Endodermal cell (in vitro differentiated cells): ENCODE measurements around the gene C5orf63. TPM values are rescaled to one million over a fixed set of nuclear protein-coding genes. Genes with fewer than 3 reads are reported as not detected.

Experiments
- DNase-seq: peaks from one replicate; pipeline ENCODE4 v3.0.0-alpha.2; 2017
- H3K27ac ChIP-seq: 2 replicates; pipeline ENCODE4 v1.5.1; 2013; ENCODE audit warnings: mild to moderate bottlenecking, low read depth, low read length, moderate library complexity
- H3K27me3 ChIP-seq: 2 replicates; pipeline ENCODE4 v1.6.1; 2013; ENCODE audit warnings: mild to moderate bottlenecking, low read length, moderate library complexity; ENCODE audit not compliant: insufficient read depth, control insufficient read depth, poor library complexity, severe bottlenecking
- H3K36me3 ChIP-seq: 2 replicates; pipeline ENCODE4 v1.7.0; 2013; ENCODE audit warnings: mild to moderate bottlenecking, low read length, moderate library complexity; ENCODE audit not compliant: control insufficient read depth, insufficient read depth
- H3K4me1 ChIP-seq: one replicate; pipeline ENCODE4 v1.7.0; 2013; ENCODE audit warnings: low read length; ENCODE audit not compliant: control insufficient read depth, insufficient read depth
- H3K4me3 ChIP-seq: 2 replicates; pipeline ENCODE4 v1.5.1; 2013; ENCODE audit warnings: mild to moderate bottlenecking, low read length, moderate library complexity
- H3K9ac ChIP-seq: 2 replicates; pipeline ENCODE4 v1.6.1; 2013; ENCODE audit warnings: mild to moderate bottlenecking, low read length, moderate library complexity; ENCODE audit not compliant: poor library complexity, severe bottlenecking; ENCODE audit errors: extremely low read depth
- H3K9me3 ChIP-seq: 2 replicates; pipeline ENCODE4 v1.6.1; 2013; ENCODE audit warnings: mild to moderate bottlenecking, low read length, moderate library complexity; ENCODE audit not compliant: control insufficient read depth
- H3K27ac Mint-ChIP-seq: 2 replicates; pipeline ENCODE4 v1.8.0; 2020; ENCODE audit warnings: mixed read lengths
- H3K27me3 Mint-ChIP-seq: 2 replicates; pipeline ENCODE4 v1.8.0; 2021; ENCODE audit warnings: mild to moderate bottlenecking, mixed read lengths; ENCODE audit not compliant: insufficient read depth
- H3K36me3 Mint-ChIP-seq: 2 replicates; pipeline ENCODE4 v1.8.0; 2020; ENCODE audit warnings: low read depth, mixed read lengths
- H3K4me1 Mint-ChIP-seq: 2 replicates; pipeline ENCODE4 v1.8.0; 2020; ENCODE audit warnings: mixed read lengths
- H3K4me3 Mint-ChIP-seq: 2 replicates; pipeline ENCODE4 v1.8.0; 2020; ENCODE audit warnings: mild to moderate bottlenecking, moderate library complexity, mixed read lengths
- H3K9me3 Mint-ChIP-seq: 2 replicates; pipeline ENCODE4 v1.8.0; 2020; ENCODE audit warnings: mild to moderate bottlenecking, mixed read lengths
- WGBS, 2 experiments: methylation state at CpG; one replicate each; pipeline versions ENCODE4 v1.1.5 to v1.1.7; 2013; ENCODE audit warnings: missing lambda C conversion rate in 2 of 2, mixed read lengths in 1 of 2; ENCODE audit not compliant: insufficient coverage in 1 of 2, insufficient read length in 1 of 2; 5-methylcytosine and 5-hydroxymethylcytosine counted together
- total RNA-seq, 2 donors: library from RNA; stranded (reverse); fragmentation: NEBNext Ultra II Directional in 1 of 2; extraction: Animal tissue kit (Norgen Biotek cat#: 25700) in 1 of 2; gene quantifications; 2 replicates in 1 of 2; 3 replicates in 1 of 2; pipeline ENCODE4 v1.2.1, GENCODE V29; 2021
- TF ChIP-seq, protein P1 (sequence below): fragments of 200-600 bp; sonication (generic); conservative IDR thresholded peaks from 2 replicates; pipeline ENCODE4 v1.5.0; 2021; ENCODE audit warnings: antibody characterized with exemption, mild to moderate bottlenecking

Gene C5orf63
- total RNA-seq, 2 donors from 2014 or later, result 0.86 to 9.4 TPM

DNA sequence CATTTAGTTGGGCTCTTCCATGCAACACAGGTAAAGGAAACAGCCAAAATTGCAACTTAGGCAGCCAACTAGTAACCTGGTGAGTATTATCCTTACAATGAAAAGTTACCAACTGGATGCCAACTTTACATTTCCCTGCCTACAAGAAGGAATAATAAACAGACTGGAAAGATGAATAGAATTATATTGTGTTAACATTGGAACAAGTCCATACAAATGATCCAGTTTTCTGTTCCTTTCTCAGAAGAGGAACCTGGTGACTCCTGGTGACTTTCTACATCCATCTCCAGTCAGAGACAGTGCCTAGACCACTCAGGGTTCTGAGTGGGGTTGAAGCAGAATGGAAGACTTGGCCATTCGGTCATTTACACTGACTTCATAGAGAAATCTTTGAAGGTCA lies 63.5 kb downstream of the C5orf63 start:
- H3K4me1 Mint-ChIP-seq, result peaks cover 2% of the 10 kb centered on the region
- H3K36me3 Mint-ChIP-seq, result no peaks in the 10 kb centered on the region
- no peak overlapping the region for H3K27ac Mint-ChIP-seq
- Histone ChIP-seq H3K4me3 (no peak overlapping the region), H3K36me3 (no peaks in the 10 kb centered on the region), H3K27me3 (no peaks in the 10 kb centered on the region), H3K9me3 (no peaks in the 10 kb centered on the region), H3K4me1 (no peaks in the 10 kb centered on the region), H3K9ac (no peak overlapping the region), H3K27ac (no peak overlapping the region)
- no peak overlapping the region for H3K4me3 Mint-ChIP-seq
- no peaks in the 10 kb centered on the region for H3K9me3 Mint-ChIP-seq
- TF ChIP-seq, protein P1, sequence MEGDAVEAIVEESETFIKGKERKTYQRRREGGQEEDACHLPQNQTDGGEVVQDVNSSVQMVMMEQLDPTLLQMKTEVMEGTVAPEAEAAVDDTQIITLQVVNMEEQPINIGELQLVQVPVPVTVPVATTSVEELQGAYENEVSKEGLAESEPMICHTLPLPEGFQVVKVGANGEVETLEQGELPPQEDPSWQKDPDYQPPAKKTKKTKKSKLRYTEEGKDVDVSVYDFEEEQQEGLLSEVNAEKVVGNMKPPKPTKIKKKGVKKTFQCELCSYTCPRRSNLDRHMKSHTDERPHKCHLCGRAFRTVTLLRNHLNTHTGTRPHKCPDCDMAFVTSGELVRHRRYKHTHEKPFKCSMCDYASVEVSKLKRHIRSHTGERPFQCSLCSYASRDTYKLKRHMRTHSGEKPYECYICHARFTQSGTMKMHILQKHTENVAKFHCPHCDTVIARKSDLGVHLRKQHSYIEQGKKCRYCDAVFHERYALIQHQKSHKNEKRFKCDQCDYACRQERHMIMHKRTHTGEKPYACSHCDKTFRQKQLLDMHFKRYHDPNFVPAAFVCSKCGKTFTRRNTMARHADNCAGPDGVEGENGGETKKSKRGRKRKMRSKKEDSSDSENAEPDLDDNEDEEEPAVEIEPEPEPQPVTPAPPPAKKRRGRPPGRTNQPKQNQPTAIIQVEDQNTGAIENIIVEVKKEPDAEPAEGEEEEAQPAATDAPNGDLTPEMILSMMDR, result no peak
- no peaks in the 10 kb centered on the region for H3K27me3 Mint-ChIP-seq
- 95 to 100% methylated on average over 1 of the region's 1 CpG for WGBS, 2 experiments
- DNase-seq, result no peak

DNA sequence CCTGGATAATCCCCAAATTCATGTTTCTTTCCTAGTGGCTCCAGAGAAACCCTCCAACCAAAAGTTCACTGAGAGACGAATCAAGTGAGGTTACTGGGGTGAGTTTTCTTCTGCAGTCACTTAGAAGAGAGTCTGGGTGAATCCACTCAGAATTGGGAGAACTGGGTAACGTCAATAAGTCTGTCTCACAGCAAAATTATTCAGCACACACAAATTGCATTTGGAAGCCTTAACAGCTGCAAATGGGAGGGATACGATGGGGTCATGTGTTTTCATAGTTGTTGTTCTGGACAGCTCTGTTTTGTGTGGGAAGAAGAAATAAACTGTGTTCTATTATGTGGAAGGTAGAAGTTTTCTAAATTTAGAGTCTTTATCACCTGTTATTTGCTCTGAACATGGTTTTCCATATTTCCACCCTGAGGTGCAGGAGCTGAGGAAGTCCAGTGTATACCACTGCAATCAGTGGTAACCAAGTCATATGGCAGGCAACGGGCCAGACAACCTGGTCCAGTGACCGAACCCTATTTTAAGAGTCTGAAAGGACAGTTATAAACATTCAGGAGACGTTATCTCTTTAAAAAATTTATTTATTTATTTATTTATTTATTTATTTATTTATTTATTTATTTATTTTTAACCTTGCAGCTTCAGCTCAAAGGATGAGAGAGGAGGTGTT lies 64.9 kb downstream of the C5orf63 start:
- Mint-ChIP-seq H3K4me3 (no peak overlapping the region), H3K9me3 (no peaks in the 10 kb centered on the region), H3K36me3 (no peaks in the 10 kb centered on the region), H3K4me1 (no peaks in the 10 kb centered on the region), H3K27ac (no peak overlapping the region), H3K27me3 (no peaks in the 10 kb centered on the region)
- DNase-seq, result no peak
- TF ChIP-seq, protein P1, result no peak
- Histone ChIP-seq H3K4me1 (no peaks in the 10 kb centered on the region), H3K27ac (no peak overlapping the region), H3K4me3 (no peak overlapping the region), H3K9me3 (no peaks in the 10 kb centered on the region), H3K36me3 (no peaks in the 10 kb centered on the region), H3K9ac (no peak overlapping the region), H3K27me3 (no peaks in the 10 kb centered on the region)
- 80 to 95% methylated on average over 2 to 5 of the region's 6 CpGs for WGBS, 2 experiments

DNA sequence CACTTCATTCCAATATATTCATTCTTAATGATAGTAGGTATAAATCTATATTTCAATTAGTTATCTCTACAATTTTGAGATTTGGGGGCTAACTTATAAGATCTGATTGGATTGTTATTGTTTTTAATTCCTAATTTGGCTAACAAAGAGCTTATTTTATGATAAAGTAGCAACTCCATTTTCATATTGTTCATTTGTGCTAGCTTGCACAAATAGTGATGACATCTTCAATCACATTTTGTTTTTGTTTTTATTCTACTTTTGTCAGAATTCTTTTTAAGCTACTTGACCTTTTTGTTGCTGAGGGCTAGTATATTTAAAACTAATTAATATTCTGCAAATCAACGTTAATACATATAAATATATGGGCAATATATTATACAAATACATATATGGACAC lies 65.8 kb downstream of the C5orf63 start:
- Mint-ChIP-seq H3K4me3 (no peak overlapping the region), H3K27me3 (no peaks in the 10 kb centered on the region), H3K36me3 (no peaks in the 10 kb centered on the region), H3K9me3 (no peaks in the 10 kb centered on the region), H3K4me1 (no peaks in the 10 kb centered on the region), H3K27ac (no peak overlapping the region)
- H3K27ac ChIP-seq, result no peak overlapping the region
- no CpG with 5 or more reads among the region's 1 CpG for WGBS, 2 experiments
- H3K4me3 ChIP-seq, result no peak overlapping the region
- no peaks in the 10 kb centered on the region for H3K36me3 ChIP-seq
- no peak overlapping the region for H3K9ac ChIP-seq
- H3K27me3 ChIP-seq, result no peaks in the 10 kb centered on the region
- H3K4me1 ChIP-seq, result no peaks in the 10 kb centered on the region
- no peak for DNase-seq
- TF ChIP-seq, protein P1, result no peak
- no peaks in the 10 kb centered on the region for H3K9me3 ChIP-seq
